PFSK-1 (cell line): ENCODE data around the gene RANBP17. TPM values are rescaled to one million over a fixed set of nuclear protein-coding genes. Genes with fewer than 3 reads are reported as not detected.

Experiments
- FOXP2 ChIP-seq: optimal IDR thresholded peaks from 2 replicates; pipeline ENCODE3; 2011; ENCODE audit warnings: borderline replicate concordance, control low read depth, inconsistent platforms; ENCODE audit not compliant: insufficient read depth; ENCODE audit errors: extremely low read length, extremely low read depth
- POLR2AphosphoS5 ChIP-seq: IDR thresholded peaks from 2 replicates; pipeline ENCODE4 v1.6.1; 2012; ENCODE audit warnings: low read depth, mild to moderate bottlenecking, control low read depth, low read length, moderate library complexity
- SIN3A ChIP-seq: IDR thresholded peaks from 2 replicates; pipeline ENCODE4 v1.6.1; 2012; ENCODE audit warnings: mild to moderate bottlenecking, low read length, moderate library complexity, borderline replicate concordance; ENCODE audit not compliant: insufficient read depth
- TAF1 ChIP-seq: IDR thresholded peaks from 2 replicates; pipeline ENCODE4 v1.6.1; 2012; ENCODE audit warnings: low read length, control low read depth, borderline replicate concordance; ENCODE audit not compliant: insufficient read depth
- polyA plus RNA-seq: library from polyadenylated mRNA; unstranded; fragments of >200 nt; gene quantifications from one replicate; pipeline ENCODE4 v1.2.1, GENCODE V29; 2012; ENCODE audit warnings: low read depth, missing spikeins; ENCODE audit not compliant: insufficient read length
- TF ChIP-seq, protein P1 (sequence below), 2 experiments: IDR thresholded peaks; 2 replicates each; pipeline versions ENCODE4 v1.6.1 to v1.8.0; 2011 to 2012; ENCODE audit warnings: low read depth in 2 of 2, low read length in 2 of 2, control low read depth in 1 of 2, inconsistent platforms in 1 of 2, mild to moderate bottlenecking in 1 of 2, moderate library complexity in 1 of 2; ENCODE audit not compliant: insufficient read depth in 1 of 2

RANBP17 gene
- polyA plus RNA-seq, result not detected

DNA sequence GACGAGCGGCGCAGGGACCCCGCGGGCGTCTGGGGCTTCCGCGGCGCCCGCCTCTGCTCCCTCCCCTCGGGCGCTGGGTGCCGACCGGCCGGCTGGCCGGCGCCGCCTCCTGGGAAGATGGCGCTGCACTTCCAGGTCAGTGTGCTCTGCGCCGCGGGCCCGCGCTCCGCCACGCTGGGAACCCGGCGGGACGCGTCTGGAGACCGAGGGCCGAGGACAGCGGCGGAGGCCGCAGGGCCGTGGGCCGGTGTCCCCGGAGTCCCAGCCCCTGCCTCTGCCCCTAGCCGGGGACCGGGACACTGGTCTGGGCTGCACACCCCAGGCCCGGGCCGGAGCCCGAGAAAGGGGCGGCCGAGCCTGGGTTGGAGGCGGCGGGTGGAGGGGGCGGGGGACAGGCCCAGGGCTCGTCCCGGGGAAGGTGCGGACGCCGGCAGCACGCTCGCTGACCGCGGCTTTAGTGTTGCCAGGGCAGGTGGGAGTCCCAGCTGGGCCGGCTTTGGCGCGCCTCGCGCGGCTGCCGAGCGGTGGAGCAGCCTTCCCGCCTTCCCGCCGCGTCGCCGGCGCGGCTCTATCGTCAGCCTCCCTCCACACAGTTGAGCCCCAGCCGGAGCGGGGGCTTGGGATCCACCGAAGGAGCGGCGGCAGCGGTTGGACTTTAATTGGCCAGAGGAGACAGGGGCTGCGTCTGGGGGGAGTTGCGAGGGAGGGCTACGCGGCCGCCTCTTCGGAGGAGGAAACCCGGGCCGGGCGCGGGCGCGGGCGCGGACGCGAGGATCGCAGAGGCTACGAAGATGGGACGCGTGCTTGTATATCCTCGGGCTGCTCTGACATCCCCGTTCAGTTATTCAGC lies at the start of gene RANBP17:
RANBP17 (plus strand) TSS at position 102 of the 850 bp plus-strand sequence.
- TF ChIP-seq FOXP2, result no peak
- TF ChIP-seq, protein P1, sequence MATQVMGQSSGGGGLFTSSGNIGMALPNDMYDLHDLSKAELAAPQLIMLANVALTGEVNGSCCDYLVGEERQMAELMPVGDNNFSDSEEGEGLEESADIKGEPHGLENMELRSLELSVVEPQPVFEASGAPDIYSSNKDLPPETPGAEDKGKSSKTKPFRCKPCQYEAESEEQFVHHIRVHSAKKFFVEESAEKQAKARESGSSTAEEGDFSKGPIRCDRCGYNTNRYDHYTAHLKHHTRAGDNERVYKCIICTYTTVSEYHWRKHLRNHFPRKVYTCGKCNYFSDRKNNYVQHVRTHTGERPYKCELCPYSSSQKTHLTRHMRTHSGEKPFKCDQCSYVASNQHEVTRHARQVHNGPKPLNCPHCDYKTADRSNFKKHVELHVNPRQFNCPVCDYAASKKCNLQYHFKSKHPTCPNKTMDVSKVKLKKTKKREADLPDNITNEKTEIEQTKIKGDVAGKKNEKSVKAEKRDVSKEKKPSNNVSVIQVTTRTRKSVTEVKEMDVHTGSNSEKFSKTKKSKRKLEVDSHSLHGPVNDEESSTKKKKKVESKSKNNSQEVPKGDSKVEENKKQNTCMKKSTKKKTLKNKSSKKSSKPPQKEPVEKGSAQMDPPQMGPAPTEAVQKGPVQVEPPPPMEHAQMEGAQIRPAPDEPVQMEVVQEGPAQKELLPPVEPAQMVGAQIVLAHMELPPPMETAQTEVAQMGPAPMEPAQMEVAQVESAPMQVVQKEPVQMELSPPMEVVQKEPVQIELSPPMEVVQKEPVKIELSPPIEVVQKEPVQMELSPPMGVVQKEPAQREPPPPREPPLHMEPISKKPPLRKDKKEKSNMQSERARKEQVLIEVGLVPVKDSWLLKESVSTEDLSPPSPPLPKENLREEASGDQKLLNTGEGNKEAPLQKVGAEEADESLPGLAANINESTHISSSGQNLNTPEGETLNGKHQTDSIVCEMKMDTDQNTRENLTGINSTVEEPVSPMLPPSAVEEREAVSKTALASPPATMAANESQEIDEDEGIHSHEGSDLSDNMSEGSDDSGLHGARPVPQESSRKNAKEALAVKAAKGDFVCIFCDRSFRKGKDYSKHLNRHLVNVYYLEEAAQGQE (IDR thresholded peaks at IDR 0.05; ENCODE audit: insufficient read depth in 1 of 2, low read depth in 2 of 2, low read length in 2 of 2), result no peak
- TF ChIP-seq TAF1, result no peak
- no peak for TF ChIP-seq POLR2AphosphoS5
- TF ChIP-seq SIN3A, result no peak

DNA sequence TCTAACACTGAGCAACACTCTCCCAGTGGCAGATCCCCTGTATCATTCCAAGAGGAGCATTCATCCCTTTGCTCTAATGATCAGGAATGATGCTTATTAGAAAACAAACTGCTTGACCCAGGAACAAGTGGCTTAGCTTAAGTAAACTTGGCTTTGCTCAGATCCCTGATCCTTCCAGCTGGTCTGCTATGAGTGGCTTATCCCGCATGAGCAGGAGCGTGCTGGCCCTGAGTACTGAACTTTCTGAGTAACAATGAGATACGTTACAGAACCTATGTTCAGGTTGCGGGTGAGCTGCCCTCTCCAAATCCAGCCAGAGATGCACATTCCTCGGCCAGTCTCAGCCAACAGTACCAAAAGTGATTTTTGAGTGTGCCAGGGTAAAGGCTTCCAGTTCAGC lies 48.6 kb upstream of the RANBP17 start:
- TF ChIP-seq SIN3A, result no peak
- TF ChIP-seq TAF1, result no peak
- no peak for TF ChIP-seq POLR2AphosphoS5
- no peak for TF ChIP-seq FOXP2
- TF ChIP-seq, protein P1 (IDR thresholded peaks at IDR 0.05; ENCODE audit: insufficient read depth in 1 of 2, low read depth in 2 of 2, low read length in 2 of 2), result no peak

DNA sequence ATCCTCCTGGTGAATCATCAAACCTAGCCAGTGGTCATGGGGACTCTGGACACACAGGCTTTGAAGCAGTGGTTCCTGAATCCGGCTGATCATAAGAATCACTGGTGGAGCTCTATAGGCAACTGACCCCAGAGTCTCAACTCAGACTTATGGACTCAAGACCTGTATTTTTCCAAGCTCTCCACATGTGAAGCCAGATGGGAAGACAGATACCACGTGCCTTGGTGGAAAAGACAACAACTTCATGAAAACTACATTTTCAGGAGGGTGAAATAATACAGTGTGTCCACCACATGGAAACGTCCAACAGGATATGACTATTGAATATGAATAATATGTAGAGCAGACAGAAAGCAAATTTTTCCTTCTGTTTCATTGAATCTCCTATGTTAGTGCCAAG lies 44.6 kb upstream of the RANBP17 start:
- TF ChIP-seq, protein P1 (IDR thresholded peaks at IDR 0.05; ENCODE audit: insufficient read depth in 1 of 2, low read depth in 2 of 2, low read length in 2 of 2), result no peak
- no peak for TF ChIP-seq POLR2AphosphoS5
- no peak for TF ChIP-seq TAF1
- TF ChIP-seq FOXP2, result no peak
- TF ChIP-seq SIN3A, result no peak

DNA sequence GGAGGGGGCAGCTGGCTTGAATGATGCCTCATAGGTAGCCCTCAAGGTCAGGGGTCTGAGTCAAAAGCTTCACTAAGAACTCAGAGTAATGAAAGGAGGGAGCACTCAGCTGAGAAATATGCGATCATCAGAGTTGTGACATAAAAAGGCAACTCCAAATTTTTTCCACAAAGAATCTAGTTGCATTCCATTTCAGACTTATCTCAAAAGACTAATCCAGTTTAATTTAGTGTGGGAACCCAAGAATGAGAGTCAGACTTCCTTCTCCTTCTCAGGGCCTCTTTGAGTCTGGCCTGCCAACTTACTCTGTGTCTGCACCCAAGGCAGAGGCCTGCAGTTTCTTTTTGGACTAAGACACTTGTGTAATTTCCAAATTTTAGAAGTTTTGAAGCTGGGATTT lies 43.6 kb upstream of the RANBP17 start:
- TF ChIP-seq, protein P1 (IDR thresholded peaks at IDR 0.05; ENCODE audit: insufficient read depth in 1 of 2, low read depth in 2 of 2, low read length in 2 of 2), result no peak
- no peak for TF ChIP-seq TAF1
- TF ChIP-seq SIN3A, result no peak
- TF ChIP-seq POLR2AphosphoS5, result no peak
- TF ChIP-seq FOXP2, result no peak
